ENCODE results near the gene CDKN1B. TPM values are rescaled to one million over a fixed set of nuclear protein-coding genes. Genes with fewer than 3 reads are reported as not detected.
A peak's percentile ranks its signal among the peaks of the same experiment; 100 is the strongest.

CDKN1B gene
- total RNA-seq, 1 experiment from 2014 or later = 38.7 TPM

- no peak for DNase-seq (ENCODE audit: low spot score)
- no peak overlapping the region for H3K4me3 ChIP-seq (ENCODE audit: low read depth, low read length, poor library complexity, severe bottlenecking)
- no peaks in the 10 kb centered on the region for H3K9me3 ChIP-seq (ENCODE audit: low read depth, low read length, poor library complexity, severe bottlenecking)
- CTCF ChIA-PET = no interaction called here
- peak overlapping the region; percentile 11 for H3K27ac ChIP-seq (ENCODE audit: low read depth, low read length, poor library complexity, severe bottlenecking)
- no TSS peak for BruUV-seq (replicated peaks)
- POLR2A ChIA-PET (ENCODE audit: low non-redundant PET) = interaction anchor here (0.8 kb wide), 1 partner anchor 114 kb away, joined by 4 read pairs; no protein-coding TSS in a partner anchor
- TF ChIP-seq EZH2 (IDR thresholded peaks at IDR 0.05; ENCODE audit: borderline replicate concordance, low read depth, low read length, poor library complexity, severe bottlenecking) = no peak
- TF ChIP-seq CTCF (conservative IDR thresholded peaks at IDR 0.05; ENCODE audit: low read depth, low read length) = no peak
- H3K36me3 ChIP-seq (ENCODE audit: insufficient read depth, low read length, poor library complexity, severe bottlenecking) = no peaks in the 10 kb centered on the region
- intact Hi-C loops (cut with micrococcal nuclease; ENCODE audit: unreplicated experiment) = no loop called here
- H3K27me3 ChIP-seq (replicated peaks; ENCODE audit: insufficient read depth, low read depth, low read length, poor library complexity) = no peaks in the 10 kb centered on the region
- H3K4me1 ChIP-seq (ENCODE audit: insufficient read depth, low read length, poor library complexity, severe bottlenecking) = peaks cover 24% of the 10 kb centered on the region
Measured at GRCh38 chr12:12741660-12742059, 24.5 kb downstream of the CDKN1B start.

- no TSS peak for BruUV-seq (replicated peaks)
- CTCF ChIA-PET = interaction anchor here (1.8 kb wide), 1 partner anchor 8 kb away, joined by 5 read pairs; no protein-coding TSS in a partner anchor
- intact Hi-C loops (cut with micrococcal nuclease; ENCODE audit: unreplicated experiment) = no loop called here
- Histone ChIP-seq H3K4me1 (ENCODE audit: insufficient read depth, low read length, poor library complexity, severe bottlenecking) (peaks cover 24% of the 10 kb centered on the region), H3K27me3 (replicated peaks; ENCODE audit: insufficient read depth, low read depth, low read length, poor library complexity) (no peaks in the 10 kb centered on the region), H3K36me3 (ENCODE audit: insufficient read depth, low read length, poor library complexity, severe bottlenecking) (no peaks in the 10 kb centered on the region), H3K27ac (ENCODE audit: low read depth, low read length, poor library complexity, severe bottlenecking) (no peak overlapping the region), H3K9me3 (ENCODE audit: low read depth, low read length, poor library complexity, severe bottlenecking) (no peaks in the 10 kb centered on the region), H3K4me3 (ENCODE audit: low read depth, low read length, poor library complexity, severe bottlenecking) (no peak overlapping the region)
- POLR2A ChIA-PET (ENCODE audit: low non-redundant PET) = no interaction called here
- TF ChIP-seq EZH2 (IDR thresholded peaks at IDR 0.05; ENCODE audit: borderline replicate concordance, low read depth, low read length, poor library complexity, severe bottlenecking) (no peak), CTCF (conservative IDR thresholded peaks at IDR 0.05; ENCODE audit: low read depth, low read length) (no peak)
- DNase-seq (ENCODE audit: low spot score) = no peak
Measured at GRCh38 chr12:12744546-12745305, 27.6 kb downstream of the CDKN1B start.

- no peak for DNase-seq (ENCODE audit: low spot score)
- Histone ChIP-seq H3K36me3 (ENCODE audit: insufficient read depth, low read length, poor library complexity, severe bottlenecking) (no peaks in the 10 kb centered on the region), H3K9me3 (ENCODE audit: low read depth, low read length, poor library complexity, severe bottlenecking) (no peaks in the 10 kb centered on the region), H3K27ac (ENCODE audit: low read depth, low read length, poor library complexity, severe bottlenecking) (no peak overlapping the region), H3K4me3 (ENCODE audit: low read depth, low read length, poor library complexity, severe bottlenecking) (no peak overlapping the region), H3K27me3 (replicated peaks; ENCODE audit: insufficient read depth, low read depth, low read length, poor library complexity) (no peaks in the 10 kb centered on the region), H3K4me1 (ENCODE audit: insufficient read depth, low read length, poor library complexity, severe bottlenecking) (peaks cover 24% of the 10 kb centered on the region)
- CTCF ChIA-PET = interaction anchor here (0.7 to 1.8 kb wide), 2 partner anchors 9 to 481 kb away, joined by 3 to 5 read pairs; no protein-coding TSS in a partner anchor
- BruUV-seq (replicated peaks) = no TSS peak
- TF ChIP-seq EZH2 (IDR thresholded peaks at IDR 0.05; ENCODE audit: borderline replicate concordance, low read depth, low read length, poor library complexity, severe bottlenecking) (no peak), CTCF (conservative IDR thresholded peaks at IDR 0.05; ENCODE audit: low read depth, low read length) (no peak)
- POLR2A ChIA-PET (ENCODE audit: low non-redundant PET) = interaction anchor here (0.6 kb wide), 1 partner anchor 12 kb away, joined by 3 read pairs; no protein-coding TSS in a partner anchor
- intact Hi-C loops (cut with micrococcal nuclease; ENCODE audit: unreplicated experiment) = no loop called here
Measured at GRCh38 chr12:12745576-12746211, 28.5 kb downstream of the CDKN1B start.
